HEK293 (cell line): ENCODE results near the gene MNT.

Experiments
- CTCF ChIP-seq: fragments of 450-650 bp; formaldehyde crosslinking; IDR thresholded peaks from 2 replicates; pipeline ENCODE4 v1.5.1; 2016; ENCODE audit warnings: missing biosample characterization, missing genetic modification characterization
- GLI4 ChIP-seq: fragments of 450-650 bp; formaldehyde crosslinking; IDR thresholded peaks from 2 replicates; pipeline ENCODE4 v1.5.1; 2016; ENCODE audit warnings: missing biosample characterization, missing genetic modification characterization
- KLF10 ChIP-seq: fragments of 450-650 bp; IDR thresholded peaks from 2 replicates; pipeline ENCODE4 v1.5.1; 2018; ENCODE audit warnings: missing biosample characterization, mild to moderate bottlenecking, missing genetic modification characterization
- REPIN1 ChIP-seq: fragments of 450-650 bp; formaldehyde crosslinking; IDR thresholded peaks from 2 replicates; pipeline ENCODE4 v1.5.1; 2017; ENCODE audit warnings: missing biosample characterization, missing genetic modification characterization, low read depth
- SP7 ChIP-seq: fragments of 450-650 bp; formaldehyde crosslinking; IDR thresholded peaks from 2 replicates; pipeline ENCODE4 v1.5.1; 2016; ENCODE audit warnings: missing biosample characterization, missing genetic modification characterization
- ZBTB8A ChIP-seq: fragments of 450-650 bp; formaldehyde crosslinking; IDR thresholded peaks from 2 replicates; pipeline ENCODE4 v1.5.1; 2016; ENCODE audit warnings: missing biosample characterization, missing genetic modification characterization
- ZNF138 ChIP-seq: fragments of 450-650 bp; formaldehyde crosslinking; IDR thresholded peaks from 2 replicates; pipeline ENCODE4 v1.5.1; 2016; ENCODE audit warnings: missing biosample characterization, missing genetic modification characterization, borderline replicate concordance
- ZNF140 ChIP-seq: fragments of 450-650 bp; formaldehyde crosslinking; IDR thresholded peaks from 2 replicates; pipeline ENCODE4 v1.5.1; 2016; ENCODE audit warnings: missing biosample characterization, missing genetic modification characterization
- ZNF416 ChIP-seq: fragments of 450-650 bp; formaldehyde crosslinking; IDR thresholded peaks from 2 replicates; pipeline ENCODE4 v1.5.1; 2016; ENCODE audit warnings: missing biosample characterization, missing genetic modification characterization
- ZNF544 ChIP-seq: fragments of 450-650 bp; formaldehyde crosslinking; IDR thresholded peaks from 2 replicates; pipeline ENCODE4 v1.5.0; 2017; ENCODE audit warnings: missing biosample characterization, missing genetic modification characterization
- TF ChIP-seq, protein P1 (sequence below): fragments of 450-650 bp; formaldehyde crosslinking; IDR thresholded peaks from 2 replicates; pipeline ENCODE4 v1.5.1; 2016; ENCODE audit warnings: missing biosample characterization, missing genetic modification characterization
- TF ChIP-seq, protein P2 (sequence below): fragments of 450-650 bp; formaldehyde crosslinking; IDR thresholded peaks from 2 replicates; pipeline ENCODE4 v1.5.1; 2017; ENCODE audit warnings: missing biosample characterization, missing genetic modification characterization

DNA sequence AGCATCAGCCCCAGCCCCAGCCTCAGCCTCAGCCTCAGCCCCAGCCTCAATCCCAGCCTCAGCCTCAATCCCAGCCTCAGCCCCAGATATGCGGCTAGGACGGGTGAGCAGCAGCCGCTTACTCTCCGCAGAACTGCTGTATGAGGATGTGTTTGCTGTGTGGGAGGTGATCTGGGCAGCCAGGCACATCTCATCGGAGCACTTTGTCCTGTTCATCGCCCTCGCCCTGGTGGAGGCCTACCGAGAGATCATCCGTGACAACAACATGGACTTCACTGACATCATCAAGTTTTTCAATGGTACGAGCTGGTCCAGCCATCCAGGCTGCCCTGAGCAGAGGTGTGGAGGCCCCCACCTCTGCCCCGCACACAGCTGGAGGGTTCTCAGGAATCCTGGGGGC, 22.0 kb downstream of the MNT start:
- TF ChIP-seq, protein P1, sequence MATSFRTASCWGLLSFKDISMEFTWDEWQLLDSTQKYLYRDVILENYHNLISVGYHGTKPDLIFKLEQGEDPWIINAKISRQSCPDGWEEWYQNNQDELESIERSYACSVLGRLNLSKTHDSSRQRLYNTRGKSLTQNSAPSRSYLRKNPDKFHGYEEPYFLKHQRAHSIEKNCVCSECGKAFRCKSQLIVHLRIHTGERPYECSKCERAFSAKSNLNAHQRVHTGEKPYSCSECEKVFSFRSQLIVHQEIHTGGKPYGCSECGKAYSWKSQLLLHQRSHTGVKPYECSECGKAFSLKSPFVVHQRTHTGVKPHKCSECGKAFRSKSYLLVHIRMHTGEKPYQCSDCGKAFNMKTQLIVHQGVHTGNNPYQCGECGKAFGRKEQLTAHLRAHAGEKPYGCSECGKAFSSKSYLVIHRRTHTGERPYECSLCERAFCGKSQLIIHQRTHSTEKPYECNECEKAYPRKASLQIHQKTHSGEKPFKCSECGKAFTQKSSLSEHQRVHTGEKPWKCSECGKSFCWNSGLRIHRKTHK (tag by site-specific recombination), result no peak
- TF ChIP-seq CTCF (tag by site-specific recombination), result no peak
- no peak for TF ChIP-seq GLI4 (tag by site-specific recombination)
- TF ChIP-seq ZNF544 (tag by site-specific recombination), result no peak
- TF ChIP-seq ZNF138 (tag by site-specific recombination), result no peak
- no peak for TF ChIP-seq REPIN1 (tag by site-specific recombination)
- no peak for TF ChIP-seq KLF10
- TF ChIP-seq ZNF416, result no peak
- no peak for TF ChIP-seq SP7 (tag by site-specific recombination)
- TF ChIP-seq ZNF140 (tag by site-specific recombination), result no peak
- TF ChIP-seq ZBTB8A (tag by site-specific recombination), result no peak
- TF ChIP-seq, protein P2, sequence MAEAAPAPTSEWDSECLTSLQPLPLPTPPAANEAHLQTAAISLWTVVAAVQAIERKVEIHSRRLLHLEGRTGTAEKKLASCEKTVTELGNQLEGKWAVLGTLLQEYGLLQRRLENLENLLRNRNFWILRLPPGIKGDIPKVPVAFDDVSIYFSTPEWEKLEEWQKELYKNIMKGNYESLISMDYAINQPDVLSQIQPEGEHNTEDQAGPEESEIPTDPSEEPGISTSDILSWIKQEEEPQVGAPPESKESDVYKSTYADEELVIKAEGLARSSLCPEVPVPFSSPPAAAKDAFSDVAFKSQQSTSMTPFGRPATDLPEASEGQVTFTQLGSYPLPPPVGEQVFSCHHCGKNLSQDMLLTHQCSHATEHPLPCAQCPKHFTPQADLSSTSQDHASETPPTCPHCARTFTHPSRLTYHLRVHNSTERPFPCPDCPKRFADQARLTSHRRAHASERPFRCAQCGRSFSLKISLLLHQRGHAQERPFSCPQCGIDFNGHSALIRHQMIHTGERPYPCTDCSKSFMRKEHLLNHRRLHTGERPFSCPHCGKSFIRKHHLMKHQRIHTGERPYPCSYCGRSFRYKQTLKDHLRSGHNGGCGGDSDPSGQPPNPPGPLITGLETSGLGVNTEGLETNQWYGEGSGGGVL, result no peak
